GM18498 (cell line): ENCODE data around the gene ATP11B.
"Not testable (repeated sequence)": the region's sequence is repeated elsewhere in the genome, so short reads cannot be mapped to it uniquely, and the experiment has no call there.

Experiments used
- ATAC-seq: cut with Tn5 transposase; IDR thresholded peaks from one replicate; pipeline ENCODE4 v1.9.1; 2021; ENCODE audit warnings: mild to moderate bottlenecking, moderate library complexity; ENCODE audit not compliant: unreplicated experiment

Gene ATP11B

DNA sequence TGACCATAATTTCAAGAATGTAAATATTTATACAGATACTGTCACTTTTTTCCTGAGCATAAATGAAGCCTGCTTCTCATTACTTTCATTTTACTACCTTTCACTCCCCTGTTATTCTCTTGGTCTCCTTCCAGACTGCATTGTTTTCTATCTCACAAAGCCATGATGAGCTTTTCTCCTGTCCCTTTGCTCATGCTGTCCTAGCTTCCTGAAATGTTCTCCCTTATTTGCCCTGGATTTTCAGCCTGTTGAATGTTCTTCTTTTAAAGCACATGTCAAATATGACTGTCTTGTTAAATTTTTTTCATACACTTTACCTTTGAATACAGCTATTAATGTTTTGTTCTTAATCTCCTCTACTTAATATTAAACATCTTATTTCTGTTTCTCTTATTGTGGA, 31.7 kb downstream of the ATP11B start:
- no peak for ATAC-seq

DNA sequence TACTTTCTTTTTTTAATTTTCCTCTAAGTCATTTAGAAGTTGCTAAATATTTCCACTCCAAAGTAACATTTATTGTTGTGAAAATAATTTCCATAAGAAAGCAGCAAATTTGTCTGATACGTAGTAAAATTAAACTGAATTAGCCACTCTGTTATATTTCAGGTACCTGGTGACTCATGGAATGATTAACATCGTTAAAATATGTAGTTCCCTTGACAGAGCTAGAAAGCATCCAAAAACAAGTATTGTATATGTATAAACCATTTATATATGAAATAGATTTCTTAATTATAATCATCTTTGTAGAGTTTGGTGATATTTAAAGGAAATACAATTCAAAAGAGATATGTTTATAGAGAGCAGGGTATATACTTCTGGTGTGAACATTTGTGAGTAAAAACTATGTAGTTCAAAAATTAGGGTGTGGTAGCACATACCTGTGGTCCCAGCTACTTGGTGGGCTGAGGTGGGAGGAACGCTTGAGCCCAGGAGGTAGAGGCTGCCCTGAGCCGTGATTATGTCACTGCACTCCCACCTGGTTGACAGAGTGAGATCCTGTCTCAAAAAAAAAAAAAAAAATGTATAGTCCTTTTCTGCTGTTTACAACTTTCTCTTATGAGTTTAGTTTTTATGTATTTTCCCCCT, 36.6 kb downstream of the ATP11B start:
- no peak for ATAC-seq

- ATAC-seq = no peak
Measured at GRCh38 chr3:182837855-182838454, 44.7 kb downstream of the ATP11B start.

- ATAC-seq = no peak
Measured at GRCh38 chr3:182843478-182843877, 50.2 kb downstream of the ATP11B start.

GRCh38 chr3:182848906-182849305, 55.6 kb downstream of the ATP11B start:
- no peak for ATAC-seq

DNA sequence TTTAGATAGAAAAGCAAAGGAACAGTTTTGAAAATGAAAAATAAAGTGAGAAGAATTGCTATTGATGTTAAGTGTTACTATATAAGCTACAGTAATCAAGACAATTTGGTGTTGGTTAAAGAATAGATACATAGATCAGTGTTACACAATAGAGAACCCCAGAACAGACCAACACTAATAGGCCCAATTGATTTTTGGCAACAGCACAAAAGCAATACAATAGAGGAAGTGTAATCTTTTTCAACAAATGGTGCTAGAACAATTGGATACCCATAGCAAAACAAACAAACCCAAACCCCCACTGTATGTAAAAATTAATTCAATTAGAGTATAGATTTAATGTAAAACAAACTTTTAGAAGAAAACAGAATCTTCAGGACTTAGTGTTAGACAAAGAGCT, 61.8 kb downstream of the ATP11B start:
- ATAC-seq = no peak

- no peak for ATAC-seq
Measured at GRCh38 chr3:182861348-182861747, 68.0 kb downstream of the ATP11B start.

DNA sequence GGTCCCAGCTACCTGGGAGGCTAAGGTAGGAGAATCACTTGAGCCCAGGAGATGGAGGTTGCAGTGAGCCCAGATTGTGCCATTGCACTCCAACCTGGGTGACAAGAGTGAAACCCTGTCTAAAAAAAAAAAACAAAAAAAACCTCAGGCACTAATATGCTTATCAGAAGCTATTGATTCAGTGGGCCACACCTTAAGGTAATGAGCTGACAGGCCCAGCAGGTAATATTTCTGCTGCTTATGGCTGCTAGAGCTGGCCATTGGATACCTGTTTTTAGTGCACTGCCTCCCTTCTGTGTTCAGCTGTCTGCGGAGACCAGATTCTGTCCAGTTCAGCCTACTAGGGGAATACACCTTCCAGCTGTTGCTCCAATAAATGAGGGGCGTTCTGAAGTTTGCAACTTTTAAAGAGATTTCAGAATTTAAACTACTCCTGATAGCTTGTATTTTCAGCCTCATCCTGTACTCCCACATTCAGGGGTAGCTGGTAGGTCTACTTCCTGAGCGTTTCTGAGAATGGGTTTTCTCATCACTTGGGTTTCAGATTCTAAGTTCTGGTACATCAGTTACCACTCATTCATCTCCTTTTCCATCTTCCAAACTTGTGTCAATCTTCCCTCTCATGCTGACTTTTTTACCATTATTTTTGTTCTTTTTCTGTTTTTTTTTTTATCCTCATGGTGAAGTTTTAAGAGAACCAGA, 69.0 kb downstream of the ATP11B start:
- no peak for ATAC-seq

DNA sequence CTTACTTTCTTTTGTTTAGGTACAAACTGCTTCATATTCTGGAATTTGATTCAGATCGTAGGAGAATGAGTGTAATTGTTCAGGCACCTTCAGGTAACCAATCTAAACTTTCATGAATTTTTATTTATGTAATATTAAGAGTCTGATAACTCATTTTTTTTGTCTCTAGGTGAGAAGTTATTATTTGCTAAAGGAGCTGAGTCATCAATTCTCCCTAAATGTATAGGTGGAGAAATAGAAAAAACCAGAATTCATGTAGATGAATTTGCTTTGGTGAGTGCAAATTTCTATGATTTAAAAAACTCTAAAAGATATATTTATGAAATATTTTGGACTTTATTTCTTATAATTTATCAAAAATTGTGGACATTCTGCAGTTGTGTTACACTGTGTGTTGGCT, 75.8 kb downstream of the ATP11B start:
- ATAC-seq = no peak

- ATAC-seq = not testable (repeated sequence)
Measured at GRCh38 chr3:182870917-182871316, 77.6 kb downstream of the ATP11B start.

DNA sequence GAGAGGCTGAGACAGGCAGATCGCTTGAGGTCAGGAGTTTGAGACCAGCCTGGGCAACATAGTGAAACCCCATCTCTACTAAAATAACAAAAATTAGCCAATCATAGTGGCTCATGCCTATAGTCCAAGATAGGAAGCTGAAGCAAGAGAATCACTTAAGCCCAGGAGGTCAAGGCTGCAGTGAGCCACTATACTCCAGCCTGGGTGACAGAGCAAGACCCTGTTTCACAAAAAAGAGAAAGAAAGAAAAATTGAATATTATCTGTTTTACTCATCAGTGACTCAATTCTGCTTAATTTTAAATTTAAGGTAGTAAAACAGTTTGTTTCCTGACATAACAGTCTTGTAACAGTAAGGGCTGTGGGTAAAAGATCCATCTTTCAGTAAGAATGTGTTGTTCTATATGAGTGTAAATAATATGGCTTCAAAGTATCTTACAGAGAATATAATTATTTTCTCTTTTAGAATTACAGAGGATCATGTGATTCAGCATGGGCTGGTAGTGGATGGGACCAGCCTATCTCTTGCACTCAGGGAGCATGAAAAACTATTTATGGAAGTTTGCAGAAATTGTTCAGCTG, 85.8 kb downstream of the ATP11B start:
- no peak for ATAC-seq

GRCh38 chr3:182886497-182886896, 93.2 kb downstream of the ATP11B start:
- ATAC-seq = no peak

DNA sequence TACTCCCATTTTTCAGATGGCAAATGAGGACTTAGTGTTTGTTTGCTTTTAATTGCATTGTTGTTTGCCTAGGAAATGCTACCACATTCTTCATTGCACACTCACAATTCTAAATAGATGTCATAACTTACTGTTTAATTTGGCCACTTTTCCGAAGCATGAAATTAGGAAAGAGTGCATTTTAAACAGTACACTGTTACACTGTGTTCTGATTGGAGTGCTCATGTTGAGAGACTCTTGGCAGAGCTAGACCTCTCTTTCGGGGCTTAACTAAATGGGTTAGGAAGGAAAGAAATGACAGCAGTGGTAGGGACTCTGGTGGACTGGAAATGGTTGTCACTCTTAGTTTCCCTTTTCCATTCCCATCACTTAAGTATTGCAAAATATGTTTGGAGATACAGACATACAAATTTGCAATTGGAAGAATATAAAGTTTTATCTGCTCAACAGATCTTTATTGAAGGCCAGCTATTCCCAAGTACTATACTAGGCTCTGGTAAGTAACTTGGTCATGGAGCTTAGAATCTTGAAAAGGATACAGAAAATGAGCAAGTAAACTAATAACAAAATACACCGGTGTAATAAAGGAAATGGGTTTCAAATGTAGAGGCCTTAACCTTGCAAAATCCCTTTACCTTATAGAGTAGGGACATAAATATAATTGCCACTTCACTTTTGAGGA, 96.8 kb downstream of the ATP11B start:
- no peak for ATAC-seq

DNA sequence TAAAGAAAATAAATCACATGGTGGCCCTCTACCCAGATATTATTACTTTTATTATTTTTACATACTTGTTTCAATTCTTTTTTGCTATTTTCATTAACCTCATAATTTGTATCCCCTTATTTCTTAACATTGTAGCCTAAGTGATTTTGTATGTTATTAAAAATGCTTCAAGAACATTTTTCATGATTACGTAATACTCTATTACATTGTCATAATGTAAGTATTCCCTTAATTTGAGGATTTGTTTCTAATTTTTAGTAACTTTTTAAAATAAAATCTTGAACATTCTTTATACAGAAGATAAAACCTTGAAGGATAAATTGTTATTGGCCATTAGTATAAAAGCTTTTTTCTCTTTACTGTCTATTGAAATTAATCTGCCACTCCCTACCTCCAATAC, 98.1 kb downstream of the ATP11B start:
- ATAC-seq = no peak

DNA sequence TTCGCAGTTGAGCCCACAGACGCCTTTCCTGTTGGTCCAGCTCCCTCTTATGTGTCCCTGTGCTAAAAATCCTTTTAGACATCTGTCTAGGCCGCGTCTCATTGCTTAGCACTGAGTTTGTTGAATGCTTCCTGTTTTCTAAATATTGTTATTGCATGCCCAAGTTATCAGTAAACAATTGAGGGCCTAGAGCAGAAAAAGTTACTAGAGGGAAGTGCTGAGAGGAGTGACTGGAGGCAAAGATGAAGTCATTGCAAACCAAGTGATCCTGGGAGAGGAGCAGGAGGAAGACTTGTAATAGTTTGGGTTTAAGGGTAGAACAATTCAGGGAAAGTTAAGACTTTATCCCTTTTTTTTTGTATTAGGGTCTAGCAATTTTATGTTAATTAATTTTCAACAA, 98.9 kb downstream of the ATP11B start:
- ATAC-seq = no peak

DNA sequence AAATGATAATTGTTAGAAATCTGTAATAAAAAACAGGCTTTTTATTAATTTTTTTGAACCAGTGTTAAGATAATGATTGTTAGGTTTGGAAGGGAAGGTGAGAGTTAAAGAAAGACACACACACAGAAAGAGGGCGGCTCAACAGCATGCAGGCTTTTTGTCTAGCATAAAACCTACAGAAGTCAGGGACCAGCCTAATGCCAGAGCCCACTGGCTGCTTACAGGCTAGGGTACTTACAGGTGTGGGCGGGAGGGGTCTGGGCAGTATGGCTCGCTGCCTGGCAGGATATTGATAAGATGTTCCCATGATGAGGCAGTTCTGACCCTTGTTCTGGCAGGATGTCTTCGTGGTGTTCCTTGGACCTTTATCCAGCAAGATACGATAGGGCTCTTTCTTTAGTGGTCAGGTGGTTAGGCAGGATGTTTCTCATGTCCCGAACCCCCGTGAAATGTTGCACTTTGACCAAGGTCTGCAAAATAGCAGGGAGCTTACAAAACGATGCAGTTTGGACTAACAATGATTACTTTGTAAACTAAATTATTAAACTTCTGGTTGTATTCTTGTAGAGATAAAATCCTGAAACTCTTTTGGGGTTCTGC, 102.3 kb downstream of the ATP11B start:
- no peak for ATAC-seq

DNA sequence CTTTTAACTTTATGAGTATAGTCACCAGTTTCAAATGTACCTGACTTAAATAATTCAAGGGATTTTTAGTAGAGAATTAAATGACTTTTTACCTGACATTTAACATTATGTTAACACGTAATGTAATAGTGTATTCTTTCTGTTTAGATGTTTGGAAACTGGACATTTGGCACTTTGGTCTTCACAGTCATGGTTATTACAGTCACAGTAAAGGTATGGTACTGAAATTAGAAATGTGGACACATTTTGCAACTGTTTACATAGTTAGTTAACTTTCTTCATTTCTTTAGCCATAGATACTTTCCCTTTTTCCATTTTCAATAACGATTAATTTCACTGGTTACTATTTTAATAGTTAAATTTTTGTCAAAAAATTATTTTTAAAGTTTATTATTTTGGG, 103.2 kb downstream of the ATP11B start:
- no peak for ATAC-seq

- ATAC-seq = no peak
Measured at GRCh38 chr3:182902236-182902635, 108.9 kb downstream of the ATP11B start.

- ATAC-seq = no peak
Measured at GRCh38 chr3:182904164-182904563, 110.9 kb downstream of the ATP11B start.

GRCh38 chr3:182905623-182906022, 112.3 kb downstream of the ATP11B start:
- ATAC-seq = no peak

DNA sequence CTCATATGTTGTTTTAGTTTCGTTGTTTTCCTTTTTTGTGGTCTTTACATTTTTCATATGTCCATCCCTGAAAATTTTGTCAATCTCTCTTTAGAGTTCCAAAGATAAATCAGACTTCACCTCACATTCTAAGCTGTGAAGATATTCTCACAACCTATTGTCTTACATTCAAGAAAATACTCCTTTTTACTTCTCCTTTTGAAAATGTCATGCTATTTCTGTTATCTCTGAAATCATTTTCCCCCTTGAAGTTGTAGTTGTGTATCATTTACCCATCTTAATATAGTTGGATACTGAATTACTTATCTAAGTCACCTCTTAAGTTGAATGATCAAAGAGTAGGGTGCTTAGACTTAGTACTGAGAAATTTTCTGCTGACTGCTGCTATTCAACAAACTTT, 112.7 kb downstream of the ATP11B start:
- no peak for ATAC-seq
